ENCODE data around the gene TP53TG5.

DNA sequence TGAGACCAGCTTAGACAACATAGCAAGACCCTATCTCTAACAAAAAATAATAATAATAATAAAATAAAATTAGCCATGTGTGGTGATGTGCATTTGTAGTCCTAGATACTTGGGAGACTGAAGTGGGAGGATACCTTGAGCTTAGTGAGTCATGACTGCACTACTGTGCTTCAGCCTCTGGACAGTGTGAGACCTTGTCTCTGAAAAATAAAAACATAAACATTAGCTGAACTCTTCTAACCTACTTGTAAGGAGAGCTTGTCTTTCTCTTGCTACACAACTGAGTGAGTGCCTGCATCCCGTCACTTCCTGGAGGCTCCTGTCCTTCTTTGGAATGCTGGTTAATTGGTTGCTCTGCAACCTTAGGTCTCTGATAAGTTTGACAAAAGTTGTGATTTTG is 24.8 kb upstream of the TP53TG5 start:
- TF ChIP-seq, protein P1, sequence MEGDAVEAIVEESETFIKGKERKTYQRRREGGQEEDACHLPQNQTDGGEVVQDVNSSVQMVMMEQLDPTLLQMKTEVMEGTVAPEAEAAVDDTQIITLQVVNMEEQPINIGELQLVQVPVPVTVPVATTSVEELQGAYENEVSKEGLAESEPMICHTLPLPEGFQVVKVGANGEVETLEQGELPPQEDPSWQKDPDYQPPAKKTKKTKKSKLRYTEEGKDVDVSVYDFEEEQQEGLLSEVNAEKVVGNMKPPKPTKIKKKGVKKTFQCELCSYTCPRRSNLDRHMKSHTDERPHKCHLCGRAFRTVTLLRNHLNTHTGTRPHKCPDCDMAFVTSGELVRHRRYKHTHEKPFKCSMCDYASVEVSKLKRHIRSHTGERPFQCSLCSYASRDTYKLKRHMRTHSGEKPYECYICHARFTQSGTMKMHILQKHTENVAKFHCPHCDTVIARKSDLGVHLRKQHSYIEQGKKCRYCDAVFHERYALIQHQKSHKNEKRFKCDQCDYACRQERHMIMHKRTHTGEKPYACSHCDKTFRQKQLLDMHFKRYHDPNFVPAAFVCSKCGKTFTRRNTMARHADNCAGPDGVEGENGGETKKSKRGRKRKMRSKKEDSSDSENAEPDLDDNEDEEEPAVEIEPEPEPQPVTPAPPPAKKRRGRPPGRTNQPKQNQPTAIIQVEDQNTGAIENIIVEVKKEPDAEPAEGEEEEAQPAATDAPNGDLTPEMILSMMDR (IDR thresholded peaks at IDR 0.05), result no peak
- TF ChIP-seq POLR2AphosphoS5 (IDR thresholded peaks at IDR 0.05; ENCODE audit: low read depth, low read length) (no peak), TCF7L2 (IDR thresholded peaks at IDR 0.05; ENCODE audit: low read depth, low read length) (no peak), SIN3A (IDR thresholded peaks at IDR 0.05; ENCODE audit: borderline replicate concordance, insufficient read depth, low read depth, low read length) (no peak)
- TF ChIP-seq, protein P2, sequence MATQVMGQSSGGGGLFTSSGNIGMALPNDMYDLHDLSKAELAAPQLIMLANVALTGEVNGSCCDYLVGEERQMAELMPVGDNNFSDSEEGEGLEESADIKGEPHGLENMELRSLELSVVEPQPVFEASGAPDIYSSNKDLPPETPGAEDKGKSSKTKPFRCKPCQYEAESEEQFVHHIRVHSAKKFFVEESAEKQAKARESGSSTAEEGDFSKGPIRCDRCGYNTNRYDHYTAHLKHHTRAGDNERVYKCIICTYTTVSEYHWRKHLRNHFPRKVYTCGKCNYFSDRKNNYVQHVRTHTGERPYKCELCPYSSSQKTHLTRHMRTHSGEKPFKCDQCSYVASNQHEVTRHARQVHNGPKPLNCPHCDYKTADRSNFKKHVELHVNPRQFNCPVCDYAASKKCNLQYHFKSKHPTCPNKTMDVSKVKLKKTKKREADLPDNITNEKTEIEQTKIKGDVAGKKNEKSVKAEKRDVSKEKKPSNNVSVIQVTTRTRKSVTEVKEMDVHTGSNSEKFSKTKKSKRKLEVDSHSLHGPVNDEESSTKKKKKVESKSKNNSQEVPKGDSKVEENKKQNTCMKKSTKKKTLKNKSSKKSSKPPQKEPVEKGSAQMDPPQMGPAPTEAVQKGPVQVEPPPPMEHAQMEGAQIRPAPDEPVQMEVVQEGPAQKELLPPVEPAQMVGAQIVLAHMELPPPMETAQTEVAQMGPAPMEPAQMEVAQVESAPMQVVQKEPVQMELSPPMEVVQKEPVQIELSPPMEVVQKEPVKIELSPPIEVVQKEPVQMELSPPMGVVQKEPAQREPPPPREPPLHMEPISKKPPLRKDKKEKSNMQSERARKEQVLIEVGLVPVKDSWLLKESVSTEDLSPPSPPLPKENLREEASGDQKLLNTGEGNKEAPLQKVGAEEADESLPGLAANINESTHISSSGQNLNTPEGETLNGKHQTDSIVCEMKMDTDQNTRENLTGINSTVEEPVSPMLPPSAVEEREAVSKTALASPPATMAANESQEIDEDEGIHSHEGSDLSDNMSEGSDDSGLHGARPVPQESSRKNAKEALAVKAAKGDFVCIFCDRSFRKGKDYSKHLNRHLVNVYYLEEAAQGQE (IDR thresholded peaks at IDR 0.05; ENCODE audit: insufficient read depth in 1 of 2, low read depth in 2 of 2, low read length in 1 of 2), result no peak

All from Panc1 (cell line).